Measurements from ENCODE around the gene ASB1.

DNA sequence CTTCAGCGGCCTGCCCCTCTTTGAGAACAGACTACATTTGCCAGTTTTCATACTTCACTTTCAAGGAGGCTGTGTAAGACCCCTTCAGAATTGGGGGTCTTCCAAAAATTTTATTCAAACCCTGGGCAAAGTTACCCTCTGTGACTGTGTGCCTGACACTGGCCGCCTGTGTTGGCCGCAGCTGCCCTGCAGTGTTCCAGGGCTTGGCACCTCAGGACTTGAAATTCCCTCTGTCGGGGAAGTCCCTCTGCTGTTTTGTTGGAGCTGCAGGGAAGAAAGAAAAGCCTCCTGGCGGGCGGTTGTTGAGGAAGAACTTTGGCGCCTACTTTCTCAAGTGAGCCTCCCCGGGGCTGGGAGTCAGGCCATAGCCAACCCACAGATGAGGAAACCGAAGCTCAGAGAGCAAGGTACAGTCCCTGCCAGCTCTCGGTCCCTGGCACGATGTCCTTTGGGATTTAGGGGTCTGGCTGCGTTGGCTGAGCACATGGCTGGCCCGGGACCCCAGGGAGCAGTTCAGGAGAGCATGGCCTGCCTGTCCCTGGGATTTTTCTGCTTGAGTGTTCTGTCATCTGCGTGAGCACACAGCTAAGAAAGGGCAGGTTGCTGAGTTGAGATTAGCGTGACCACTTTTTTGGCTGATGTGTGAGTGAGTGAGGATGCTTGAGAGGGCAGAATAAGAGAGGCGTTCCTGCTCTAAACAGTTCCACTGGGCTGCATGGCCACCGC, 17.9 kb upstream of the ASB1 start:
- TF ChIP-seq, protein P1, sequence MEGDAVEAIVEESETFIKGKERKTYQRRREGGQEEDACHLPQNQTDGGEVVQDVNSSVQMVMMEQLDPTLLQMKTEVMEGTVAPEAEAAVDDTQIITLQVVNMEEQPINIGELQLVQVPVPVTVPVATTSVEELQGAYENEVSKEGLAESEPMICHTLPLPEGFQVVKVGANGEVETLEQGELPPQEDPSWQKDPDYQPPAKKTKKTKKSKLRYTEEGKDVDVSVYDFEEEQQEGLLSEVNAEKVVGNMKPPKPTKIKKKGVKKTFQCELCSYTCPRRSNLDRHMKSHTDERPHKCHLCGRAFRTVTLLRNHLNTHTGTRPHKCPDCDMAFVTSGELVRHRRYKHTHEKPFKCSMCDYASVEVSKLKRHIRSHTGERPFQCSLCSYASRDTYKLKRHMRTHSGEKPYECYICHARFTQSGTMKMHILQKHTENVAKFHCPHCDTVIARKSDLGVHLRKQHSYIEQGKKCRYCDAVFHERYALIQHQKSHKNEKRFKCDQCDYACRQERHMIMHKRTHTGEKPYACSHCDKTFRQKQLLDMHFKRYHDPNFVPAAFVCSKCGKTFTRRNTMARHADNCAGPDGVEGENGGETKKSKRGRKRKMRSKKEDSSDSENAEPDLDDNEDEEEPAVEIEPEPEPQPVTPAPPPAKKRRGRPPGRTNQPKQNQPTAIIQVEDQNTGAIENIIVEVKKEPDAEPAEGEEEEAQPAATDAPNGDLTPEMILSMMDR (IDR thresholded peaks at IDR 0.05), result no peak
- TF ChIP-seq POLR2A (IDR thresholded peaks at IDR 0.05) (no peak), EP300 (IDR thresholded peaks at IDR 0.05) (no peak), POLR2AphosphoS5 (IDR thresholded peaks at IDR 0.05) (no peak)
